Inferior parietal cortex (tissue), 1 donor: ENCODE results near the gene DIS3L2.

Experiments used
- DNase-seq: peaks from one replicate; pipeline ENCODE4 v3.0.0-alpha.2; 2016; ENCODE audit errors: extremely low spot score

The DIS3L2 gene

GRCh38 chr2:232261776-232262175, 300.3 kb downstream of the DIS3L2 start:
- DNase-seq: no peak

DNA sequence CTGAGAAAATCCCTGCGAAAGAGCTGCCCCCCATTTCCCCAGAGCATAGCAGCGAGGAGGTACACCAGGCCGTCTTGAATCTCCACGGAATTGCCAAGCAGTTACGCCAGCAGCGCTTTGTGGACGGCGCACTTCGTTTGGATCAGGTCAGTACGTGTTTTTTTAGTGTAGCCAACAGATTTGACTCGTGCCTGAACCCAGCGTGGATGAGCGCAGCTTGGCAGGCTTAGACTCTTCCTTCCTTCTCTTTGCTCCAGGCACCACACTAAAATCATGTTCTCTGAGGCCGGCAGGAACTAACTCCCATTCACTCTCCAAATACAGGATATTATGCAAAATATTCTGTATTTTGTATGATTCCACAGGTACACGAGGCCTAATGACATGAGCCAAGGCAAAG, 301.8 kb downstream of the DIS3L2 start:
- DNase-seq: no peak

DNA sequence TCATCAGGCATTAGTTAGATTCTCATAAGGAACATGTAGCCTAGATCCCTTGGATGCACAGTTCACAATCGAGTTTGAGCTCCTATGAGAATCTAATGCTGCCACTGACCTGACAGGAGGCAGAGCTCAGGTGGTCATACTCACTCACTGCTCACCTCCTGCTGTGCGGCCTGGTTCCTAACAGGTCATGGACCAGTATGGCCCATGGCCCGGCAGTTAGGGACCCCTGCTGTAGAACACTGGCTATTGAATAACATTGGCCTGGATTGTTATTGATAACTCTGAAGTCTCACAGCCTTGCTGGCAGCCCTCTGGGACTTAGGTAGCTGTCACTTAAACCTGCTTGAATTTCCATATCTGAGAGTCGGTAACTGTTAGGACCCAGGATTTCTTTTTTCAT, 302.6 kb downstream of the DIS3L2 start:
- DNase-seq: no peak

DNA sequence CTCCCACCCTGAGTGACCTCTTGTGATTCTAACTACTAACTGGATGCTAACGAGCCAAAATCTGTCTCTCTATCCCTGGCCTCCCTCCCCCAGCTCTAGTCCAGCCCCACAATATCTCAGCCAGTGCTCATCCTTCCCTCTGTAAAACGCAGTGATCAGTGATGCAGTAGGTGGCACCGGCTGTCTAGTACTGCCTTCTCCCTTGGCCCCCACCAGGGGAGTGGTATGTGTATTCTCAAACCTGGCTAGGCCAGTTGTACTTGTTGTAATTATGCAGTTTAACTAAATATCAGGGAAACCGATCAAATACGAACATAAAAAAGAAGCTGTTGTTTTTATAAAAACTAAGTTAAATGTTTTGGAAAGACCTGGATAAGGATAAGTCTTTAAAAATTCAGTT, 303.8 kb downstream of the DIS3L2 start:
- DNase-seq: no peak

DNA sequence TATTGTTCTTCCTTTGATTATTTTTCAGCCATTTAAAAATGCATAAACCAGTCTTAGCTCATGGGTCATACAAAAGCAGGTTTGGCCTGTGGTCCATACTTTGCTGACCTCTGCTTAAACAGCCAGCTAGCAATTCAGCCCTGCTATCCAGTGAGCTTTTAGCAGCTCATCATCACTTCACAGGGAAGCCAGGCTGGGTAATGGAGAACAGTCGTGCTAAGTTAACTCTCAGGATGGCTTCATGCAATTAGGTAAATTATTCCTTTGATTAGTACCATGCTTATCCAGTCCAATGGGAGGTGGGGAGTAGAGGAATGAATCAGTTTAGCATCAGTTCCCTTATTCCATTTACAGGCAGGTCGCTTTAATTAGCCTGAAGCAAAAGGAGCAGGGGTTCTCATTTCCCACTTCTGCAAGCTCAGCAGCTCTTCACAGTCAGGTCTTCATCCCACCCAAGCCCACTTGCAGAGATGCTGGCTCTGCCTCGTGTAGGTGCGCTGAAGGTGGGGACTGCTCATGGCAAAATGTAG, 307.2 kb downstream of the DIS3L2 start:
- DNase-seq: no peak

GRCh38 chr2:232269867-232270266, 308.4 kb downstream of the DIS3L2 start:
- no peak for DNase-seq

DNA sequence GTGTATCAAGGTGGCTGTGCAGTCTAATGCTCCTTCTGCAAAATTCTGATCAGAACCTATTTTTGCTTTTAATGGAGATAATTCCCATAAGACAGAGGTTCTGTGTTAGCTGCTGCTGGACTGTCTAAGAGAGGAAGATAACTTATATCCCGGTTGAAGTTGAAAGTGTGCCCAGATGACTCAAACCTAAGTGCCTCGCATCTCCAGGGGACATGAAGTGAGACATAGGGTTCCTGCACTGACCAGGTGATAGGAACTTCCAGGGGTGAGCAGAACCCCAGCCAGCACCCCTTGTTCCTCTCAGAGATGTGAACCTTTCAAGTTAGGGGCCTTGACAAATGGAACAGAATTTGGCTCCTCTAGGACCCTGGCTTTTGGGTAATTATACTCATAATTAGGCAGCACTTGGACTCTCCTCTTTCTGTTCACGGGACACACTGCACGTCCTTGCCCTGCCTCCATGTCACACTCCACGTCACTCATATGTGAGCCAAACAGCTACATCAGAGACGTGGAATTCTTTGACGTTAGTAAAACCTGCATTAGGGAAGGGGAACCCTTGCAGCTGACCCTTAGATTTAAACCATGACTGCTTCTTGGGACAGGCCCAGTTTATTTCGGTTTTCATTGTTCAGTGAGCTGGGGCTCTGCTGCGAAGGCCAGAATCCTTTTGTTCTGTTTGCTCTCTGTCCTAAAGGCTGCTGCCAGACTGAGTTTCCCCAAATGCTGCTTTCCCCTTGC, 312.6 kb downstream of the DIS3L2 start:
- no peak for DNase-seq

GRCh38 chr2:232275670-232276069, 314.2 kb downstream of the DIS3L2 start:
- DNase-seq: no peak

DNA sequence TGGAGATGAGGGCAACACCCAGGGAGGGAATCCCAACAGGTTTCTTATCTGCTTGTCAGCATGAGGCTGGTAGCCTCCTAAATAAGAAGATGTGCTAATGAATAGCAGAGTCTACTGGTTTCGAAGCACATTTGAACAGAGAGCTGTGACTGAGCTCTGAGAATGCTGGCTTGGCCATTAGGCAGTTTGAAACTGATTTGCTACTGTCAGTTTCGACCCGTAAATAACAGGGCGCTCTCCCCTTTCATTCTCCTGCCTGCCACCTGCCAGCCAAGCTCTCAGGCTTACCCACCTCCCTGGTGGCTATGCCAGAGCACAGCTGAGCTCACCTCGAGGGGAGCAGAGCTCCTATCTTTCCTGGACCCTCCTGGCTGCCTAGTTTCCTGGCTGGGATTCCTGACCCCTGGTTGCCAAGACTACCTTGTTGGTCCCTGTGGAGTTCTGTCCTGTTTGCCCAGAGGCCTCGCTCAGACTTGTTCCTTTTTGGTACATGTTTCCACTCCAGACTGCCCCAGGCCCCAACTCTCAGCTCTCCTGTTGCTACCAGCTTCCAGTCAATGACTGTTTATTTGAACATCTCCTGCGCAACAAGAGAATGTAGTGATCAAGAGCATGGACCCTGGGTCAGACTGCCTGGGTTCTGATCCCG, 314.7 kb downstream of the DIS3L2 start:
- no peak for DNase-seq

GRCh38 chr2:232276733-232277313, 315.3 kb downstream of the DIS3L2 start:
- DNase-seq: no peak

- DNase-seq: no peak
These were observed 317.0 kb downstream of the DIS3L2 start for GRCh38 chr2:232278534-232278933.

DNA sequence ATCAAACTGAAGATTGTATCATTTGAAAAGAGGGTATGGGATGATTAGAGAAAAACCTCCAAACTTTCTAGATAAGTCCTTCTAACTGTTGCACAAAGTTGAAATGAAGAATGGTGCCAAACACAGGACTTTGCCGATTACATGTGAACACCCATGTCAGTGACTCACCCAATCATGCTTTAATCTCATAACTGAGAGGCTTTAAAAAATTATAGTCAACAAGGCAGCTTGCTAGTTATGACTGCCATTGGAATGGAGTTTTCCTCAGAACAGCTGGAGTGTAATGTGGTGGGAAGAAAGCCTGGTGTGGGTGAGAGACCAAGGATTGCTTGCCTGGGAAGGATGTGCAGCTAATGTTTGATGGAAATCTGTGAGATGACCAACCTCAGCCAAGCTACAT, 318.8 kb downstream of the DIS3L2 start:
- no peak for DNase-seq

GRCh38 chr2:232281858-232282507, 320.5 kb downstream of the DIS3L2 start:
- no peak for DNase-seq

DNA sequence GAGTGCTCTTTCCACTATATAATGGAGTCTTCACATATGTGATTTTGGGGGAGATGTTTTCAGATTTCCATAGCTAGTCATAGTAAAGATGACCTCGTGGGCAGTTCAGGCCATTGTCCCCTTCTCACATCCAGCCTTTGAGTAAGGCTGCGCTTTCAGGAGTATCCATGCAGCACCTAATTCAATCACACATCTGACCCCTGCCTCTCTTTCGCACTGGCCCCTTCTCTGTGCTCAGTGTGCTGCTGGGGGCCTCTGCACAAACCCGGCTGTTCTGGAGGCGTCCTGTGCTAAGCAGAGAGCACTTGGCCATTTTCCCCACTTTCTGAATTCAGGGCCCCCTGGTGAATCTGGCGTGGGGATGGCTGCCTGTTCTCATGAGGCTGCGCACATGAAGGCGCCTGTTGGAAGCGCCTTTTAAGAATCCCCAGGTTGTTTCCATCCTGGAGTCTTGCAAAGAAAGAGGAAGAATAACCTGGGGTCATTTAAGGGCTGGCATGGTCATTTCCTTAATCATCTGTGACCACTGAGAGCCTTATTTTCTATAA, 321.1 kb downstream of the DIS3L2 start:
- DNase-seq: no peak

GRCh38 chr2:232286001-232286868, 324.7 kb downstream of the DIS3L2 start:
- DNase-seq: no peak

DNA sequence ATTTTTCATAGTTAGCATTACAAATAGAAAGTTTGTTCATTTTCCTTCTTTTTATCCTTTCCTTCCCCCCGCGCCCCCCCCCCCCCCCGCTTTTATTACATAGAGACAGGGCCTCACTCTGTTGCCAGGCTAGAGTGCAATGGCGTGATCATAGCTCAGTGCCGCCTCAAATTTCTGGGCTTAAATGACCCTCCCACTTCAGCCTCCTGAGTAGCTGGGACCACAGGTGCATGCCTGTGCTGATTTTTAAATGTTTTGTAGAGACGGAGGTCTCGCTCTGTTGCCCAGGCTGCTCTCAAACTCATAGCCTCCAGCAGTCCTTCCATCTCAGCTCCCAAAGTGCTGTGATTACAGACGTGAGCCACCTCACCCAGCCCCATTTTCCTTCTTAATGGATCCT, 325.8 kb downstream of the DIS3L2 start:
- no peak for DNase-seq

- no peak for DNase-seq
These were observed 327.0 kb downstream of the DIS3L2 start for GRCh38 chr2:232288489-232289030.

GRCh38 chr2:232290668-232291067, 329.2 kb downstream of the DIS3L2 start:
- no peak for DNase-seq

GRCh38 chr2:232291343-232291742, 329.8 kb downstream of the DIS3L2 start:
- no peak for DNase-seq

GRCh38 chr2:232292395-232293154, 331.1 kb downstream of the DIS3L2 start:
- no peak for DNase-seq
